Esophagus (tissue), 2 donors: ENCODE data around the gene HLCS. TPM values are rescaled to one million over a fixed set of nuclear protein-coding genes. Genes with fewer than 3 reads are reported as not detected.

ENCODE experiments used
- H3K27ac ChIP-seq, 2 donors: one replicate each; pipeline ENCODE4 v1.5.1; 2013; ENCODE audit warnings: low read depth in 2 of 2, mild to moderate bottlenecking in 2 of 2, inconsistent platforms in 1 of 2, low read length in 1 of 2, moderate library complexity in 1 of 2
- H3K27me3 ChIP-seq, 2 donors: one replicate each; pipeline ENCODE4 v1.6.1; 2013; ENCODE audit warnings: low read length in 2 of 2, control low read depth in 1 of 2, mild to moderate bottlenecking in 1 of 2; ENCODE audit not compliant: insufficient read depth in 2 of 2, control insufficient read depth in 1 of 2
- H3K36me3 ChIP-seq, 2 donors: one replicate each; pipeline ENCODE4 v1.6.1; 2013; ENCODE audit warnings: low read length in 1 of 2; ENCODE audit not compliant: control insufficient read depth in 2 of 2, insufficient read depth in 2 of 2
- H3K4me1 ChIP-seq, 2 donors: one replicate each; pipeline ENCODE4 v1.6.1; 2013; ENCODE audit warnings: low read length in 1 of 2; ENCODE audit not compliant: control insufficient read depth in 2 of 2, insufficient read depth in 2 of 2
- H3K4me3 ChIP-seq, 2 donors: one replicate each; pipeline ENCODE4 v1.5.1; 2013; ENCODE audit warnings: low read length in 2 of 2, mild to moderate bottlenecking in 2 of 2, low read depth in 1 of 2, moderate library complexity in 1 of 2
- H3K9me3 ChIP-seq, 2 donors: one replicate each; pipeline ENCODE4 v1.6.1; 2013; ENCODE audit warnings: mild to moderate bottlenecking in 2 of 2, low read depth in 1 of 2, low read length in 1 of 2, moderate library complexity in 1 of 2; ENCODE audit not compliant: control insufficient read depth in 2 of 2, insufficient read depth in 1 of 2
- WGBS, 2 donors: extraction: QIAGEN DNeasy Blood & Tissue Kit; methylation state at CpG; one replicate each; pipeline ENCODE4 v1.1.7; 2013; 5-methylcytosine and 5-hydroxymethylcytosine counted together
- polyA plus RNA-seq, 2 donors: library from polyadenylated mRNA; stranded (reverse); fragments of 200-250 nt; gene quantifications; one replicate each; pipeline ENCODE4 v1.2.3, GENCODE V29; 2013
- donor health status: healthy with polysubstance abuse.
- donor health status: Bipolar disorder and iron deficiency.

Gene HLCS
- polyA plus RNA-seq, 2 donors, result 3.9 to 4.8 TPM

DNA sequence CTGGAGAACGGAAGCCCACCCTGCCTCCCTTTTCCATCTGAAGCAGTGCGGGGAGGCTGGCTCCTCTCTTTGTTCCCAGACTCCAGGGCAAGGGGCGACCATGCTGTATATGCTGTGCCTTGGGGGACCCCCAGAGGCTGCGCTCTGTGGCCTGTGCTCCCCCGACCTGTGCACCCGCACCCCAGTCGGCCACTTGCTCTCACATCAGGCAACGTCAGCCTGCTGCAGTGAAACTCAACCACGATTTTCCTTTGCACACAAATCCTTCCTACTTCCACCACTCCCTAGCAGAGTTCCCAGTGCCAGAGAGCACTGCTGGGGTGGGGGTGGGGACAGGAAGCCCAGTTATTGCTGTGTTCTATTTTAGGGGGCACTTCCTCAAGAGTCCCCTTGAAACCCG, 215.1 kb downstream of the HLCS start:
- peaks cover 0 to 11% of the 10 kb centered on the region in 2 donors for H3K36me3 ChIP-seq
- H3K9me3 ChIP-seq, result no peaks in the 10 kb centered on the region
- H3K27ac ChIP-seq, result no peak overlapping the region
- 72 to 83% methylated on average over 10 of the region's 10 CpGs for WGBS, 2 donors
- H3K4me3 ChIP-seq, result no peak overlapping the region
- H3K27me3 ChIP-seq, result no peaks in the 10 kb centered on the region
- peaks cover 0 to 6% of the 10 kb centered on the region in 2 donors for H3K4me1 ChIP-seq

DNA sequence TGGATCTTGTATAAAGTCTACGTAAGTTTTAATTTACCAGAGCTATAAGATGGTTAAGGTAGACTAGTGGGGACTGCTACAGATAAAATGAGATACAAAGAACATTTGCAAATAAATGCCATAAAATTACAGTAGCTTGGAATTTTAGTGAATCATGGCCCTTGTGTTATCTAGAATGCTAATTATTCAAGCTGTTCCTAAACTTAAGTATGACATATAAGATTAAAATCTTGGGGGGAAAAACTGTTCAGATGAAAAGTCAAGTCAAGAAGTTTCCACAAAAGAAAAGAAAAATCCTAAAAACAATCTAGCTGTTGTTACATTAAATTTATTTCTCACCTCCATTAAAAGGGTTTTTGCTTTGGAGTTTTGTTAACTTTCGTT, 215.9 kb downstream of the HLCS start:
- no peaks in the 10 kb centered on the region for H3K9me3 ChIP-seq
- no peaks in the 10 kb centered on the region for H3K27me3 ChIP-seq
- 94 to 97% methylated on average over 2 of the region's 2 CpGs for WGBS, 2 donors
- H3K4me1 ChIP-seq, result peaks cover 0 to 6% of the 10 kb centered on the region in 2 donors
- peaks cover 0 to 13% of the 10 kb centered on the region in 2 donors for H3K36me3 ChIP-seq
- no peak overlapping the region for H3K27ac ChIP-seq
- H3K4me3 ChIP-seq, result no peak overlapping the region

DNA sequence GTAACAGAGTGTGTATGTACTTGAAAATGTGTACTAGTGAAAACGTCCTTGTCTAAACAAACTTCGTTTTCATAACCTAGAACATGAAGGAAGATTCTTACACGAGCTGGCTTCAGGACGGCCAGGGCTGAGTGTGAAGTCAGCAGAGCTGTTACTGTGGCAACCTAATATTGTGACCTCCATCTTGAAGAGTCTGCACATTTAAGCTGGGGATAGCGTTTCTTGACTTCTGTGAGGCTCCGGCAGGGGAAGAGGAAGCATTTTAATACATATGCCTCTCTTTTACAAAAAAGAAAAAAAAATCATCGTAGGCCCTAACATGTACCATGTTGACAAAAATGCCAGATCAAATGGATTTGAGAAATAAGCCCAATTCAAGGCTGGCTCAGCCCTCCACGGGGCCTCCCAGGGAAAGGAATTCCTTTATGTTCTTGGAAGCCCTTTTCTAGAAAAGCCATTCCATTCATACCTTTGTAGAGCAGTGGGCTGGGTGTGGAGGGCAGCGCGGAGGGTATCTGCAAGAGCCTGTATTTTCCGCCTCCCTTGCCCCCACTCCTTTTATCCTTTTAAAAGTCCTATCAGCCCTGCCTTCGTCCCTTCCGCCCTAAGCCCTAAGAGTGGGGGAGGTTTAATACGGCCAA, 216.4 kb downstream of the HLCS start:
- Histone ChIP-seq H3K27me3 (no peaks in the 10 kb centered on the region), H3K27ac (no peak overlapping the region), H3K4me1 (peaks cover 0 to 6% of the 10 kb centered on the region in 2 donors), H3K4me3 (no peak overlapping the region), H3K36me3 (peaks cover 0 to 15% of the 10 kb centered on the region in 2 donors), H3K9me3 (no peaks in the 10 kb centered on the region)
- 55 to 68% methylated on average over 14 of the region's 14 CpGs for WGBS, 2 donors

DNA sequence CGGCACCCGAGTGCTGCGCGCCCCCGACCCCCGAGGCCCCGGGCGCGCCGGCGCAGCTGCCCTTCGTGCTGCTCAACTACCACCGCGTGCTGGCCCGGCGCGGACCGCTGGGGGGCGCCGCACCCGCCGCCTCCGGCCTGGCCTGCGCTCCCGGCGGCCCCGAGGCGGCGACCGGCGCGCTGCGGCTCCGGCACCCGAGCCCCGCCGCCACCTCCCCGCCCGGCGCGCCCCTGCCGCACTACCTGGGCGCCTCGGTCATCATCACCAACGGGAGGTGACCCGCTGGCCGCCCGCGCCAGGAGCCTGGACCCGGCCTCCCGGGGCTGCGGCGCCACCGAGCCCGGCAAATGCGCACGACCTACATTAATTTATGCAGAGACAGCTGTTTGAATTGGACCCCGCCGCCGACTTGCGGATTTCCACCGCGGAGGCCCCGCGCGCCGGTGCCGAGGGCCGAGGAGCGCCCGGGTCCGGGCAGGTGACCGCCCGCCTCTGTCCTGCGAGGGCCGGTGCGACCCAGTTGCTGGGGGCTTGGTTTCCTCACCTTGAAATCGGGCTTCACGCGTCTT, 218.6 kb downstream of the HLCS start:
- Histone ChIP-seq H3K27ac (no peak overlapping the region), H3K9me3 (no peaks in the 10 kb centered on the region), H3K4me3 (peak overlapping the region in 1 of 2 donors; percentile 46), H3K36me3 (peaks cover 0 to 22% of the 10 kb centered on the region in 2 donors), H3K4me1 (peaks cover 0 to 3% of the 10 kb centered on the region in 2 donors), H3K27me3 (no peaks in the 10 kb centered on the region)
- WGBS, 2 donors, result 15 to 28% methylated on average over 72 to 80 of the region's 80 CpGs

DNA sequence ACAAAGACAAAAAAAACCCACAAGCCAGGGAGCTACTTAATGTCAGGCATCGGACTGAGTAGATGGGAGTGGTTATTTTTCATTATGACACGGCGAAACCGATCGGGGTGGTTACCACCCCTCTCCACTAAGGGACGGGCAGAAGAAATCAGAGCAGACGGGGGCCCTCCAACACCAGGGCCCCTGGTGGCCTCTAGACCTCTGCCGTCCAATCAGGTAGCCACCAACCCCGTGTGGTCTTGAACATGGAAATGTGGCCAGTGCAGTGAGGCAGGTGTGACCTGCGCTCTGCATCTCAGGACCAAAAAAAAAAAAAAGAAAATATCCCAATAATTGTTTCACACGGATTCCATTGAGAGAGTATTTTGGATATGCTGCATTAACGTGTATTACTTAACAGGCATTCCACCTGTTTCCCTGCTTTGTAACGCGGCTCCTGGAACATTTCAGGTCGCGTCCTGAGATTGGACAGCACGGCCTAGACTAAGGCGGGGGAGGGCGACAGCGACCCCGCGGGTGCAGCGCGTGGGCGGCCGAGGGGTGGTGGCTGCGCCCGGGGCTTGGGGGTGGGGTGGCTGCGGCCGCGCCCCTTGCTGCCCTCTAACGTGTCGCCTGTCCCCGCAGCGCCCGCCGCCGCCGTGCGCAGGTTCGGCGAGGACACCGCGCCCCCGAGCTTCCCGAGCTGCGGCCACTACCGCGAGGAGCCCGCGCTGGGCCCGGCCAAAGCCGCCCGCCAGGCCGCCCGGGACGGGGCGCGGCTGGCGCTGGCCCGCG, 219.2 kb downstream of the HLCS start:
- H3K4me1 ChIP-seq, result peaks cover 0 to 3% of the 10 kb centered on the region in 2 donors
- no peaks in the 10 kb centered on the region for H3K9me3 ChIP-seq
- peak overlapping the region in 1 of 2 donors; percentile 22 for H3K27ac ChIP-seq
- no peaks in the 10 kb centered on the region for H3K27me3 ChIP-seq
- WGBS, 2 donors, result 20 to 33% methylated on average over 32 to 62 of the region's 62 CpGs
- H3K4me3 ChIP-seq, result peak overlapping the region; percentile 4 to 46
- H3K36me3 ChIP-seq, result peaks cover 0 to 22% of the 10 kb centered on the region in 2 donors

DNA sequence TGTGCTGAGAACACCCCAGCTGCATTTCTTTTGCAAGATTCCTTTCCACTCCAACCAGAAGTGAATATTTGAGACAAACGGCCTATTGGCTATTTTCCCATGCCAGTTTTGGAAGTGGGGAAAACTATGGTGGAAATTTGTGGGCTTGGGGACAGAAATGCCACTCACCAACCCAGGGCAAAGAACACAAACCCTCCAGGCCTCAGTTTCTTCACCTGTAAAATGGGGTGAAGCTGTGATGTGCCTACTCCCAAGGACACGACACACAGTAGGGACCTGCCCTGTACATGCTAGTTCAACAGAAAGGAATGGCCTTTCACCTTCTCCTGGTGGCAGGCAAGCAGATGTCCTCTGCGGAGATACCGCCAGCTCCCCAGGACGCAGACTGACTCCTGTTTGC, 221.0 kb downstream of the HLCS start:
- Histone ChIP-seq H3K36me3 (peaks cover 0 to 28% of the 10 kb centered on the region in 2 donors), H3K4me3 (no peak overlapping the region), H3K27me3 (no peaks in the 10 kb centered on the region), H3K4me1 (peaks cover 0 to 3% of the 10 kb centered on the region in 2 donors), H3K9me3 (no peaks in the 10 kb centered on the region), H3K27ac (no peak overlapping the region)
- WGBS, 2 donors, result 84 to 85% methylated on average over 5 of the region's 5 CpGs

DNA sequence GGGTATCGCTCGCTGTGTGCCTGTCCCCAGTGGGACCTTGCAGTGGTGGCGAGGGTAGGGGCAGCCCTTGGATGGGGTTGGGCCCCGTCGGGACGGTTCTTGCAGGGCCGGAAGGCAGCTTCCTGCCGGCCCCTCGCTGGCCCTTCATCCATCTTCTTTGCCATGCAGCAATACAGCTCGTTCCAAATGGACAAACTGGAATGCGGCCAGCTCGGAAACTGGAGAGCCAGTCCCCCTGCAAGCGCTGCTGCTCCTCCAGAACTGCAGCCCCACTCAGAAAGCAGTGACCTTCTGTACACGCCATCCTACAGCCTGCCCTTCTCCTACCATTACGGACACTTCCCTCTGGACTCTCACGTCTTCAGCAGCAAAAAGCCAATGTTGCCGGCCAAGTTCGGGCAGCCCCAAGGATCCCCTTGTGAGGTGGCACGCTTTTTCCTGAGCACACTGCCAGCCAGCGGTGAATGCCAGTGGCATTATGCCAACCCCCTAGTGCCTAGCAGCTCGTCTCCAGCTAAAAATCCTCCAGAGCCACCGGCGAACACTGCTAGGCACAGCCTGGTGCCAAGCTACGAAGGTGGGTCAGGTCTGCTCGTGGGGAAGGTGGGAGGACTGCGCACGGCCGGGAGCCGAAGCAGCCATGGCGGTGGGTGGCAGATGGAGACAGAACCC, 221.8 kb downstream of the HLCS start:
- Histone ChIP-seq H3K36me3 (peaks cover 0 to 26% of the 10 kb centered on the region in 2 donors), H3K27ac (no peak overlapping the region), H3K27me3 (no peaks in the 10 kb centered on the region), H3K4me3 (no peak overlapping the region), H3K9me3 (no peaks in the 10 kb centered on the region), H3K4me1 (peaks cover 0 to 3% of the 10 kb centered on the region in 2 donors)
- WGBS, 2 donors, result 38 to 43% methylated on average over 29 to 30 of the region's 30 CpGs

DNA sequence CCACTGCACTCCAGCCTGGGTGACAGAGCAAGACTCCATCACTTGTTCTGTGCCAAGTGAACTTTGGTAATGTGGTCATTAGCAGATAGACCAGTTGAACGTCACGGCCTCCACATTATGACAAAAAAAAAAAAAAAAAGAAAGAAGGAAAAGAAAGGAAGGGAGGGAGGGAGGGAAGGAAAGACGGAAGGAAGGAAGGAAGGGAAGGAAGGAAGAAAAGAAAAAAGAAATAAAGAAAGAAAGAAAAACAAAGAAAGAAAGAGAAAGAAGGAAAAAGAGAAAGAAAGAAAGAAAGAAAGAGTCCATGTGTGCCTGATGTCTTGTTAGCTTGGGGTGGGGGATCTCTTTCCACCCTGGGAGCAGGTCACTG, 222.3 kb downstream of the HLCS start:
- WGBS, 2 donors, result 60 to 77% methylated on average over 3 of the region's 3 CpGs
- peaks cover 0 to 3% of the 10 kb centered on the region in 2 donors for H3K4me1 ChIP-seq
- H3K4me3 ChIP-seq, result no peak overlapping the region
- peaks cover 0 to 24% of the 10 kb centered on the region in 2 donors for H3K36me3 ChIP-seq
- no peak overlapping the region for H3K27ac ChIP-seq
- no peaks in the 10 kb centered on the region for H3K9me3 ChIP-seq
- H3K27me3 ChIP-seq, result no peaks in the 10 kb centered on the region

DNA sequence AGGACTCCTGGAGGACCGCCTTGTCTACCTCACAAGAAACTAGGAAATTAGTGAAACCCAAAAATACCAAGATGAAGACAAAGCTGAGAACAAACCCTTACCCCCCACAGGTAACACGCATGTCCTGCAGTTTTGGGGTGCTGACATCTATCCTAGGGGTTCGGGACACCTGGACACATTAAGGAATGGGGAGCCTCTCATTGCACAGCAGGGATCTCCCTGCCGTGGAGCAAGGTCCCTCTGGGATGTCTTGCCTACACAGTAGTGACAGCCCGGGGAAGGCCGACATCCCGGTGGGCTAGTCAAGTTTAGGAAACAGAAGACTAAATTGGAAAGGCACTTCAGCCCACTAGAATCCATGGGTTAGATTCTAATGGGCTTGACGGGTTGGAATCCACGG, 223.0 kb downstream of the HLCS start:
- WGBS, 2 donors, result 86 to 92% methylated on average over 9 of the region's 9 CpGs
- H3K27me3 ChIP-seq, result no peaks in the 10 kb centered on the region
- peaks cover 0 to 24% of the 10 kb centered on the region in 2 donors for H3K36me3 ChIP-seq
- H3K4me1 ChIP-seq, result peaks cover 0 to 3% of the 10 kb centered on the region in 2 donors
- H3K27ac ChIP-seq, result no peak overlapping the region
- no peaks in the 10 kb centered on the region for H3K9me3 ChIP-seq
- no peak overlapping the region for H3K4me3 ChIP-seq
